SK-N-SH treated with all-trans-retinoic acid at 6 μM for 48 hours (cell line): ENCODE results near the gene LPAR5.

Experiments used
- RARB ChIP-seq: fragments of 250-450 bp; sonication (Bioruptor Pico); IDR thresholded peaks from 2 replicates; pipeline ENCODE4 v1.8.0; 2021; ENCODE audit warnings: mild to moderate bottlenecking, moderate library complexity
- ZFP30 ChIP-seq: fragments of 450-650 bp; formaldehyde crosslinking; IDR thresholded peaks from 2 replicates; pipeline ENCODE4 v1.5.0; 2022; ENCODE audit warnings: mild to moderate bottlenecking, moderate library complexity

GRCh38 chr12:6646276-6647082 lies 10.7 kb upstream of the LPAR5 start:
- no peak for TF ChIP-seq ZFP30 (CRISPR knock-in tag)
- TF ChIP-seq RARB: no peak
